Measurements from ENCODE around the gene XPO6.

XPO6 gene

GRCh38 chr16:28193530-28194423, 18.0 kb downstream of the XPO6 start:
- ChIA-PET POLR2A (no interaction called here), CTCF (interaction anchor here (0.7 kb wide), 1 partner anchor 16 kb away, joined by 3 read pairs; no protein-coding TSS in a partner anchor)
- DNase-seq (ENCODE audit: extremely low spot score): no peak
- TF ChIP-seq LEF1 (IDR thresholded peaks at IDR 0.05; ENCODE audit: borderline replicate concordance): no peak
- no peak for TF ChIP-seq ARNT (IDR thresholded peaks at IDR 0.05)
- TF ChIP-seq HDGF (IDR thresholded peaks at IDR 0.05; ENCODE audit: borderline replicate concordance): no peak
- TF ChIP-seq CTBP1 (IDR thresholded peaks at IDR 0.05; ENCODE audit: borderline replicate concordance): no peak
- no peak for TF ChIP-seq PKNOX1 (IDR thresholded peaks at IDR 0.05)
- no peak for TF ChIP-seq BHLHE40 (IDR thresholded peaks at IDR 0.05; ENCODE audit: borderline replicate concordance)
- TF ChIP-seq FOXM1 (IDR thresholded peaks at IDR 0.05; ENCODE audit: borderline replicate concordance): no peak
- no peak for TF ChIP-seq ZNF384 (IDR thresholded peaks at IDR 0.05)
- TF ChIP-seq SUZ12 (IDR thresholded peaks at IDR 0.05): no peak
- TF ChIP-seq L3MBTL2 (conservative IDR thresholded peaks at IDR 0.05): no peak
- no peak for TF ChIP-seq FOXK2 (IDR thresholded peaks at IDR 0.05)

GRCh38 chr16:28192806-28193529, 18.8 kb downstream of the XPO6 start:
- TF ChIP-seq SUZ12 (IDR thresholded peaks at IDR 0.05) (no peak), LEF1 (IDR thresholded peaks at IDR 0.05; ENCODE audit: borderline replicate concordance) (no peak), TARDBP (IDR thresholded peaks at IDR 0.05) (no peak), FOXK2 (IDR thresholded peaks at IDR 0.05) (no peak), ELF4 (IDR thresholded peaks at IDR 0.05) (no peak), L3MBTL2 (conservative IDR thresholded peaks at IDR 0.05) (no peak), FOXM1 (IDR thresholded peaks at IDR 0.05; ENCODE audit: borderline replicate concordance) (no peak), FOXA1 (IDR thresholded peaks at IDR 0.05) (no peak), HDGF (IDR thresholded peaks at IDR 0.05; ENCODE audit: borderline replicate concordance) (no peak), BHLHE40 (IDR thresholded peaks at IDR 0.05; ENCODE audit: borderline replicate concordance) (no peak), ARNT (IDR thresholded peaks at IDR 0.05) (no peak)
- no peak for DNase-seq (ENCODE audit: extremely low spot score)
- ChIA-PET CTCF (no interaction called here), POLR2A (no interaction called here)

- POLR2A ChIA-PET: no interaction called here
- TF ChIP-seq ARNT (IDR thresholded peaks at IDR 0.05) (no peak), LEF1 (IDR thresholded peaks at IDR 0.05; ENCODE audit: borderline replicate concordance) (no peak), L3MBTL2 (conservative IDR thresholded peaks at IDR 0.05) (no peak), BHLHE40 (IDR thresholded peaks at IDR 0.05; ENCODE audit: borderline replicate concordance) (no peak), PKNOX1 (IDR thresholded peaks at IDR 0.05) (no peak), SP1 (IDR thresholded peaks at IDR 0.05) (no peak), FOXM1 (IDR thresholded peaks at IDR 0.05; ENCODE audit: borderline replicate concordance) (no peak), NFRKB (IDR thresholded peaks at IDR 0.05) (no peak)
- DNase-seq (ENCODE audit: extremely low spot score): no peak
- CTCF ChIA-PET: no interaction called here
Observed at GRCh38 chr16:28191364-28191960, 20.3 kb downstream of the XPO6 start.

- TF ChIP-seq FOXM1 (IDR thresholded peaks at IDR 0.05; ENCODE audit: borderline replicate concordance): no peak
- no peak for TF ChIP-seq NFRKB (IDR thresholded peaks at IDR 0.05)
- no peak for TF ChIP-seq LEF1 (IDR thresholded peaks at IDR 0.05; ENCODE audit: borderline replicate concordance)
- no peak for TF ChIP-seq ZNF384 (IDR thresholded peaks at IDR 0.05)
- TF ChIP-seq FOXA1 (IDR thresholded peaks at IDR 0.05): no peak
- ChIA-PET POLR2A (no interaction called here), CTCF (no interaction called here)
- no peak for DNase-seq (ENCODE audit: extremely low spot score)
Observed at GRCh38 chr16:28189245-28189644, 22.5 kb downstream of the XPO6 start.

GRCh38 chr16:28188085-28188916, 23.5 kb downstream of the XPO6 start:
- no peak for TF ChIP-seq L3MBTL2 (conservative IDR thresholded peaks at IDR 0.05)
- no peak for TF ChIP-seq SP1 (IDR thresholded peaks at IDR 0.05)
- TF ChIP-seq PKNOX1 (IDR thresholded peaks at IDR 0.05): no peak
- no peak for TF ChIP-seq FOXK2 (IDR thresholded peaks at IDR 0.05)
- TF ChIP-seq TARDBP (IDR thresholded peaks at IDR 0.05): no peak
- no peak for TF ChIP-seq NFRKB (IDR thresholded peaks at IDR 0.05)
- TF ChIP-seq CTBP1 (IDR thresholded peaks at IDR 0.05; ENCODE audit: borderline replicate concordance): no peak
- no peak for TF ChIP-seq BHLHE40 (IDR thresholded peaks at IDR 0.05; ENCODE audit: borderline replicate concordance)
- TF ChIP-seq LEF1 (IDR thresholded peaks at IDR 0.05; ENCODE audit: borderline replicate concordance): no peak
- TF ChIP-seq ZNF384 (IDR thresholded peaks at IDR 0.05): no peak
- TF ChIP-seq FOXM1 (IDR thresholded peaks at IDR 0.05; ENCODE audit: borderline replicate concordance): no peak
- no peak for TF ChIP-seq FOXA1 (IDR thresholded peaks at IDR 0.05)
- TF ChIP-seq SUZ12 (IDR thresholded peaks at IDR 0.05): no peak
- no peak for TF ChIP-seq ARNT (IDR thresholded peaks at IDR 0.05)
- no peak for TF ChIP-seq ELF4 (IDR thresholded peaks at IDR 0.05)
- TF ChIP-seq HDGF (IDR thresholded peaks at IDR 0.05; ENCODE audit: borderline replicate concordance): no peak

More at GRCh38 chr16:28188085-28188916, 23.5 kb downstream of the XPO6 start:
- no peak for DNase-seq (ENCODE audit: extremely low spot score)
- ChIA-PET CTCF (no interaction called here), POLR2A (interaction anchor here (0.6 kb wide), 1 partner anchor 24 kb away, joined by 3 read pairs; the partner anchor contains the start of gene XPO6)

Data from HEK293T (cell line).